GM23248 (cell line): Measurements from ENCODE around the gene PLEKHH1.

Source experiments
- EZH2 ChIP-seq: fragments of 200-600 bp; sonication (generic); IDR thresholded peaks from 2 replicates; pipeline ENCODE4 v1.6.1; 2018; ENCODE audit warnings: antibody characterized with exemption, mild to moderate bottlenecking; ENCODE audit not compliant: insufficient read depth, poor library complexity, severe bottlenecking
- EZH2phosphoT487 ChIP-seq: fragments of 200-600 bp; sonication (generic); IDR thresholded peaks from 2 replicates; pipeline ENCODE4 v1.6.1; 2018; ENCODE audit warnings: antibody characterized with exemption, moderate library complexity, mild to moderate bottlenecking, low read depth; ENCODE audit not compliant: insufficient read depth

GRCh38 chr14:67526181-67526580 lies 6.9 kb upstream of the PLEKHH1 start:
- TF ChIP-seq EZH2 (no peak), EZH2phosphoT487 (no peak)
